SK-N-SH (cell line): ENCODE results near the gene BICC1. TPM values are rescaled to one million over a fixed set of nuclear protein-coding genes. Genes with fewer than 3 reads are reported as not detected.

ENCODE experiments used
- CTCF ChIA-PET: fragments of 300-600, 350-600 bp; formaldehyde crosslinking; extraction: SDS; loops from one replicate; lab custom pipeline; 2021; lab: Yijun Ruan, JAX
- POLR2A ChIA-PET: fragments of 350-600 bp; sonication (Branson Sonifier 250); formaldehyde crosslinking; extraction: SDS; loops from one replicate; lab custom pipeline; 2020; ENCODE audit warnings: antibody characterized with exemption, inconsistent platforms; lab: Yijun Ruan, JAX
- DNase-seq: peaks from one replicate; pipeline ENCODE4 v3.0.0; 2012
- H2AFZ ChIP-seq: fragments of 200-600 bp; sonication (generic); 2 replicates; pipeline ENCODE4 v1.8.1; 2016; ENCODE audit warnings: antibody characterized with exemption, mild to moderate bottlenecking, low read depth
- H3F3A ChIP-seq: fragments of 200-600 bp; sonication (generic); replicated peaks from 2 replicates; pipeline ENCODE3; 2016; ENCODE audit warnings: antibody characterized with exemption, mild to moderate bottlenecking; ENCODE audit not compliant: insufficient read depth
- H3K27ac ChIP-seq, 2 experiments: fragments of 200-500 bp in 1 of 2; fragments of 200-600 bp in 1 of 2; sonication (Bioruptor generic) in 1 of 2; sonication (generic), shearing (Covaris generic) in 1 of 2; 2 replicates each; pipeline versions ENCODE4 v1.5.1 to v1.6.1; 2014 to 2016; ENCODE audit warnings: low read depth in 2 of 2, inconsistent platforms in 1 of 2, low read length in 1 of 2, mild to moderate bottlenecking in 1 of 2, mixed read lengths in 1 of 2
- H3K27me3 ChIP-seq: fragments of 200-600 bp; sonication (generic), shearing (Covaris generic); 2 replicates; pipeline ENCODE4 v1.6.1; 2016; ENCODE audit warnings: mixed run types; ENCODE audit not compliant: insufficient read depth
- H3K36me3 ChIP-seq, 2 experiments: fragments of 200-500 bp in 1 of 2; fragments of 200-600 bp in 1 of 2; sonication (Bioruptor generic) in 1 of 2; sonication (generic) in 1 of 2; replicated peaks in 1 of 2; 2 replicates each; pipeline versions ENCODE3 to v1.5.1; 2014 to 2016; ENCODE audit warnings: low read length in 1 of 2, mild to moderate bottlenecking in 1 of 2; ENCODE audit not compliant: insufficient read depth in 2 of 2, control insufficient read depth in 1 of 2
- H3K4me1 ChIP-seq, 2 experiments: fragments of 200-500 bp in 1 of 2; fragments of 200-600 bp in 1 of 2; sonication (Bioruptor generic) in 1 of 2; sonication (generic), shearing (Covaris generic) in 1 of 2; 2 replicates each; pipeline versions ENCODE4 v1.5.1 to v1.6.1; 2014 to 2016; ENCODE audit warnings: low read depth in 1 of 2, low read length in 1 of 2, mixed run types in 1 of 2; ENCODE audit not compliant: insufficient read depth in 2 of 2, control insufficient read depth in 1 of 2
- H3K4me2 ChIP-seq: fragments of 200-600 bp; sonication (generic), shearing (Covaris generic); 2 replicates; pipeline ENCODE4 v1.6.1; 2017; ENCODE audit warnings: mixed run types
- H3K4me3 ChIP-seq, 2 experiments: fragments of 200-500 bp in 1 of 2; fragments of 200-600 bp in 1 of 2; sonication (Bioruptor generic) in 1 of 2; sonication (generic), shearing (Covaris generic) in 1 of 2; 2 replicates each; pipeline versions ENCODE4 v1.5.1 to v1.8.1; 2014 to 2016; ENCODE audit warnings: low read depth in 2 of 2, inconsistent platforms in 1 of 2, low read length in 1 of 2, mild to moderate bottlenecking in 1 of 2, mixed read lengths in 1 of 2, moderate library complexity in 1 of 2
- H3K79me2 ChIP-seq: fragments of 200-600 bp; sonication (generic); 2 replicates; pipeline ENCODE4 v1.8.1; 2017; ENCODE audit warnings: mild to moderate bottlenecking; ENCODE audit not compliant: insufficient read depth
- H3K9ac ChIP-seq: fragments of 200-600 bp; sonication (generic); 2 replicates; pipeline ENCODE4 v1.6.1; 2017; ENCODE audit warnings: mixed run types
- H3K9me2 ChIP-seq: fragments of 200-600 bp; sonication (generic); 2 replicates; pipeline ENCODE4 v1.6.1; 2017; ENCODE audit warnings: mixed run types
- H3K9me3 ChIP-seq: fragments of 200-600 bp; sonication (generic); 2 replicates; pipeline ENCODE4 v1.6.1; 2017; ENCODE audit warnings: mixed run types, mild to moderate bottlenecking, moderate library complexity
- H4K20me1 ChIP-seq: fragments of 200-600 bp; sonication (generic); 2 replicates; pipeline ENCODE4 v1.6.1; 2017; ENCODE audit warnings: mild to moderate bottlenecking, mixed run types; ENCODE audit not compliant: insufficient read depth
- CHD2 ChIP-seq: fragments of 150-350 bp; IDR thresholded peaks from 2 replicates; pipeline ENCODE4 v1.6.1; 2018; ENCODE audit warnings: low read length; ENCODE audit not compliant: partially characterized antibody
- EP300 ChIP-seq, 2 experiments: IDR thresholded peaks; 2 replicates each; pipeline versions ENCODE4 v1.4.0 to v1.6.1; 2012; ENCODE audit warnings: borderline replicate concordance in 1 of 2, low read depth in 1 of 2, low read length in 1 of 2
- FOSL2 ChIP-seq: IDR thresholded peaks from 2 replicates; pipeline ENCODE4 v1.4.0; 2012; ENCODE audit warnings: low read depth, mild to moderate bottlenecking, moderate library complexity, borderline replicate concordance
- FOXM1 ChIP-seq: IDR thresholded peaks from 2 replicates; pipeline ENCODE4 v1.4.0; 2012; ENCODE audit warnings: low read depth, mild to moderate bottlenecking
- GATA2 ChIP-seq: sonication (generic); formaldehyde crosslinking; IDR thresholded peaks from 2 replicates; pipeline ENCODE4 v1.5.0; 2020; ENCODE audit warnings: mild to moderate bottlenecking, missing genetic modification reagents
- JUND ChIP-seq: IDR thresholded peaks from 2 replicates; pipeline ENCODE4 v1.4.0; 2012
- MEF2A ChIP-seq: IDR thresholded peaks from 2 replicates; pipeline ENCODE4 v1.4.0; 2012; ENCODE audit warnings: low read depth, borderline replicate concordance
- MXI1 ChIP-seq: IDR thresholded peaks from 2 replicates; pipeline ENCODE4 v1.6.1; 2012; ENCODE audit warnings: mild to moderate bottlenecking, low read depth, low read length, improper control_type of control experiment
- NRF1 ChIP-seq: IDR thresholded peaks from 2 replicates; pipeline ENCODE4 v1.6.1; 2012; ENCODE audit warnings: low read depth, mild to moderate bottlenecking, low read length
- RCOR1 ChIP-seq: fragments of 150-350 bp; IDR thresholded peaks from 2 replicates; pipeline ENCODE4 v1.6.1; 2017; ENCODE audit warnings: antibody characterized with exemption, low read length
- RXRA ChIP-seq: IDR thresholded peaks from 2 replicates; pipeline ENCODE4 v1.4.0; 2012; ENCODE audit warnings: low read depth, mild to moderate bottlenecking, borderline replicate concordance
- SIN3A ChIP-seq: IDR thresholded peaks from 2 replicates; pipeline ENCODE4 v1.6.1; 2012; ENCODE audit warnings: low read depth, mild to moderate bottlenecking, low read length, moderate library complexity, borderline replicate concordance
- SMC3 ChIP-seq: IDR thresholded peaks from 2 replicates; pipeline ENCODE4 v1.6.1; 2012; ENCODE audit warnings: low read depth, low read length, improper control_type of control experiment
- TAF1 ChIP-seq: IDR thresholded peaks from 2 replicates; pipeline ENCODE4 v1.6.1; 2012; ENCODE audit warnings: low read depth, mild to moderate bottlenecking, low read length, moderate library complexity, borderline replicate concordance
- TEAD4 ChIP-seq: IDR thresholded peaks from 2 replicates; pipeline ENCODE4 v1.4.0; 2012; ENCODE audit warnings: mild to moderate bottlenecking, borderline replicate concordance; ENCODE audit not compliant: insufficient read depth
- USF2 ChIP-seq: fragments of 150-350 bp; IDR thresholded peaks from 2 replicates; pipeline ENCODE4 v1.6.1; 2017; ENCODE audit warnings: antibody characterized with exemption, low read length, low read depth, borderline replicate concordance
- WGBS: methylation state at CpG from one replicate; pipeline ENCODE4 v1.1.6; 2017; ENCODE audit warnings: low lambda C conversion rate; 5-methylcytosine and 5-hydroxymethylcytosine counted together
- polyA plus RNA-seq, 3 experiments: library from polyadenylated mRNA; depleted of rRNA; stranded (reverse); fragments of >200 nt; gene quantifications; 2 replicates each; pipeline ENCODE4 v1.2.3, GENCODE V29; 2012
- TF ChIP-seq, protein P1 (sequence below): IDR thresholded peaks from 2 replicates; pipeline ENCODE4 v1.4.0; 2012; ENCODE audit warnings: low read depth, borderline replicate concordance
- TF ChIP-seq, protein P2 (sequence below): IDR thresholded peaks from 2 replicates; pipeline ENCODE4 v1.4.0; 2012; ENCODE audit warnings: low read depth, borderline replicate concordance
- TF ChIP-seq, protein P3 (sequence below): IDR thresholded peaks from 2 replicates; pipeline ENCODE4 v1.4.0; 2012; ENCODE audit warnings: low read depth

Gene BICC1
- polyA plus RNA-seq, 1 of the 3 experiments (the other 2 are of a cell fraction): 1.5 TPM

DNA sequence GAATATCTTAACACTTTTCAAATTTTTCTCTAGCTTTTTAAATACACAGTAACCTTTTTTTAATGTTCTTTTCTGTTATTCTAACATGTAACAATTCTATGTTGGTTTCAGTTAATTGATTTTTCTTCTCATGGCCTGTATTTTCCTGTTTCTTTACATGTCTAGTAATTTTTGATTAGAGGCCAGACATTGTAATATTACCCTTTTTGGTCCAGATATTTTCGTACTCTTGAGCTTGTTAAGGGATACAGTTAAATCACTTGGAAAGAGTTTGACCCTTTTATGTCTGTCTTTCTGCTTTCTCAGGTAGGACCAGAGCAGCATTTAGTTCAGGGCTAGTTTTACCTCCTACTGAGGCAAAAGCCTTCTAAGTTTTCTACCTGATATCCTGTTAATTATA is 45.0 kb downstream of the BICC1 start (continued):
- TF ChIP-seq, protein P1, sequence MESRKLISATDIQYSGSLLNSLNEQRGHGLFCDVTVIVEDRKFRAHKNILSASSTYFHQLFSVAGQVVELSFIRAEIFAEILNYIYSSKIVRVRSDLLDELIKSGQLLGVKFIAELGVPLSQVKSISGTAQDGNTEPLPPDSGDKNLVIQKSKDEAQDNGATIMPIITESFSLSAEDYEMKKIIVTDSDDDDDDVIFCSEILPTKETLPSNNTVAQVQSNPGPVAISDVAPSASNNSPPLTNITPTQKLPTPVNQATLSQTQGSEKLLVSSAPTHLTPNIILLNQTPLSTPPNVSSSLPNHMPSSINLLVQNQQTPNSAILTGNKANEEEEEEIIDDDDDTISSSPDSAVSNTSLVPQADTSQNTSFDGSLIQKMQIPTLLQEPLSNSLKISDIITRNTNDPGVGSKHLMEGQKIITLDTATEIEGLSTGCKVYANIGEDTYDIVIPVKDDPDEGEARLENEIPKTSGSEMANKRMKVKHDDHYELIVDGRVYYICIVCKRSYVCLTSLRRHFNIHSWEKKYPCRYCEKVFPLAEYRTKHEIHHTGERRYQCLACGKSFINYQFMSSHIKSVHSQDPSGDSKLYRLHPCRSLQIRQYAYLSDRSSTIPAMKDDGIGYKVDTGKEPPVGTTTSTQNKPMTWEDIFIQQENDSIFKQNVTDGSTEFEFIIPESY: no peak
- TF ChIP-seq, protein P2, sequence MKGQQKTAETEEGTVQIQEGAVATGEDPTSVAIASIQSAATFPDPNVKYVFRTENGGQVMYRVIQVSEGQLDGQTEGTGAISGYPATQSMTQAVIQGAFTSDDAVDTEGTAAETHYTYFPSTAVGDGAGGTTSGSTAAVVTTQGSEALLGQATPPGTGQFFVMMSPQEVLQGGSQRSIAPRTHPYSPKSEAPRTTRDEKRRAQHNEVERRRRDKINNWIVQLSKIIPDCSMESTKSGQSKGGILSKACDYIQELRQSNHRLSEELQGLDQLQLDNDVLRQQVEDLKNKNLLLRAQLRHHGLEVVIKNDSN: no peak
- no peak for TF ChIP-seq NRF1
- TF ChIP-seq SMC3: no peak
- TF ChIP-seq TAF1: no peak
- TF ChIP-seq, all 33 proteins: peak for 0

- Histone ChIP-seq H3K4me1 (peaks cover 0 to 3% of the 10 kb centered on the region in 2 experiments; a peak in 2 of 4 replicates), H3K27me3 (no peaks in the 10 kb centered on the region), H3K79me2 (peaks cover 14% of the 10 kb centered on the region), H3K27ac (no peak overlapping the region), H3K9me2 (no peaks in the 10 kb centered on the region), H3K9me3 (peaks cover 23% of the 10 kb centered on the region), H2AFZ (no peak overlapping the region), H3F3A (peaks cover 6% of the 10 kb centered on the region), H3K9ac (no peak overlapping the region), H3K4me2 (no peak overlapping the region), H4K20me1 (no peaks in the 10 kb centered on the region), H3K36me3 (peaks cover 0 to 5% of the 10 kb centered on the region in 2 experiments), H3K4me3 (no peak overlapping the region)
- ChIA-PET CTCF (no interaction called here), POLR2A (no interaction called here)
- WGBS: 94% methylated on average over 2 of the region's 2 CpGs
- no peak for TF ChIP-seq GATA2 (CRISPR knock-in tag)
- no peak for TF ChIP-seq SIN3A
- no peak for TF ChIP-seq EP300 (IDR thresholded peaks at IDR 0.05; ENCODE audit: borderline replicate concordance in 1 of 2, low read depth in 1 of 2, low read length in 1 of 2)
- TF ChIP-seq RCOR1: no peak
- no peak for TF ChIP-seq RXRA
- no peak for TF ChIP-seq MEF2A
- DNase-seq: no peak
These were observed 47.4 kb downstream of the BICC1 start for GRCh38 chr10:58560068-58560467.

- H3K9ac ChIP-seq: no peak overlapping the region
- H3K4me3 ChIP-seq: no peak overlapping the region
- no peaks in the 10 kb centered on the region for H3K36me3 ChIP-seq
- H4K20me1 ChIP-seq: no peaks in the 10 kb centered on the region
- no peaks in the 10 kb centered on the region for H3F3A ChIP-seq
- H3K79me2 ChIP-seq: peaks cover 6% of the 10 kb centered on the region
- 63% methylated on average over 2 of the region's 2 CpGs for WGBS
- H3K27ac ChIP-seq: peak overlapping the region in 1 of 2 experiments; percentile 53; a peak in 2 of 4 replicates
- peak; percentile 26 for DNase-seq
- H3K27me3 ChIP-seq: no peaks in the 10 kb centered on the region
- ChIA-PET POLR2A (no interaction called here), CTCF (no interaction called here)
- peaks cover 17% of the 10 kb centered on the region for H3K9me3 ChIP-seq
- TF ChIP-seq MXI1: no peak
- TF ChIP-seq TAF1: no peak
- no peak for TF ChIP-seq USF2
- no peak for TF ChIP-seq JUND
- TF ChIP-seq NRF1: no peak
- TF ChIP-seq TEAD4: no peak
- no peak for TF ChIP-seq RXRA
- no peak for TF ChIP-seq SMC3
- TF ChIP-seq CHD2: no peak
- no peak for TF ChIP-seq GATA2 (CRISPR knock-in tag)
- TF ChIP-seq, protein P3, sequence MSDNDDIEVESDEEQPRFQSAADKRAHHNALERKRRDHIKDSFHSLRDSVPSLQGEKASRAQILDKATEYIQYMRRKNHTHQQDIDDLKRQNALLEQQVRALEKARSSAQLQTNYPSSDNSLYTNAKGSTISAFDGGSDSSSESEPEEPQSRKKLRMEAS: no peak
- TF ChIP-seq FOSL2: no peak
- no peak for TF ChIP-seq FOXM1
- H3K9me2 ChIP-seq: no peaks in the 10 kb centered on the region
- H2AFZ ChIP-seq: no peak overlapping the region
- peaks cover 0 to 6% of the 10 kb centered on the region in 2 experiments; a peak in 2 of 4 replicates for H3K4me1 ChIP-seq
- H3K4me2 ChIP-seq: no peak overlapping the region
These were observed 52.6 kb downstream of the BICC1 start for GRCh38 chr10:58565271-58565670.
